Body of pancreas (tissue), 4 donors: ENCODE results near the gene SFXN5. TPM values are rescaled to one million over a fixed set of nuclear protein-coding genes. Genes with fewer than 3 reads are reported as not detected.

Experiments used
- ATAC-seq: fragments of 150-250 bp; one replicate; pipeline ENCODE4 v1.9.1; 2016
- DNase-seq, 4 donors: peaks; one replicate each; pipeline ENCODE4 v3.0.0-alpha.2; 2019
- H3K27ac ChIP-seq, 4 donors: fragments of 200-600 bp; sonication (generic); 1 replicate in 3 of 4; 2 replicates in 1 of 4; pipeline versions ENCODE4 v1.5.1 to v1.6.1; 2016 to 2019; ENCODE audit warnings: mild to moderate bottlenecking in 1 of 4, mixed read lengths in 1 of 4, moderate library complexity in 1 of 4
- H3K27me3 ChIP-seq, 2 donors: fragments of 200-600 bp; sonication (generic); one replicate each; pipeline ENCODE4 v1.6.0; 2016; ENCODE audit warnings: mild to moderate bottlenecking in 1 of 2
- H3K36me3 ChIP-seq, 2 donors: fragments of 200-600 bp; sonication (generic); replicated peaks in 1 of 2; 2 replicates each; pipeline ENCODE4 v1.5.1; 2016; ENCODE audit warnings: low read depth in 2 of 2; ENCODE audit not compliant: insufficient read depth in 1 of 2
- H3K4me1 ChIP-seq: fragments of 200-600 bp; sonication (generic); one replicate; pipeline ENCODE4 v1.6.0; 2016
- H3K4me3 ChIP-seq, 2 donors: fragments of 200-600 bp; sonication (generic); 1 replicate in 1 of 2; 2 replicates in 1 of 2; pipeline ENCODE4 v1.5.1; 2016 to 2019
- H3K9me3 ChIP-seq, 3 donors: fragments of 200-600 bp; sonication (generic); 1 replicate in 2 of 3; 2 replicates in 1 of 3; pipeline ENCODE4 v1.5.1; 2016
- POLR2A ChIP-seq, 3 donors: fragments of 450-650 bp; IDR thresholded peaks; one replicate each; pipeline ENCODE4 v1.6.1; 2016; ENCODE audit warnings: antibody characterized with exemption in 3 of 3, mild to moderate bottlenecking in 2 of 3
- WGBS, 2 donors: methylation state at CpG; one replicate each; pipeline ENCODE4 v1.1.5; 2017; 5-methylcytosine and 5-hydroxymethylcytosine counted together
- intact Hi-C: fragments of 100-400 bp; cut with DNase I; formaldehyde crosslinking; loops from one replicate; pipeline ENCODE4 v1.15.1; 2023
- total RNA-seq, 2 donors: library from RNA; depleted of rRNA; stranded (reverse); fragments of >200 nt; gene quantifications; one replicate each; pipeline ENCODE4 v1.1.0, GENCODE V29; 2016
- TF ChIP-seq, protein P1 (sequence below), 7 experiments: fragments of 450-650 bp in 4 of 7; fragments of 200-600 bp in 3 of 7; sonication (generic) in 3 of 7; IDR thresholded peaks; one replicate each; pipeline ENCODE4 v1.5.1; 2016 to 2019; ENCODE audit warnings: antibody characterized with exemption in 7 of 7

SFXN5 gene
- total RNA-seq, 2 donors from 2014 or later, result 4.3 to 5.4 TPM

DNA sequence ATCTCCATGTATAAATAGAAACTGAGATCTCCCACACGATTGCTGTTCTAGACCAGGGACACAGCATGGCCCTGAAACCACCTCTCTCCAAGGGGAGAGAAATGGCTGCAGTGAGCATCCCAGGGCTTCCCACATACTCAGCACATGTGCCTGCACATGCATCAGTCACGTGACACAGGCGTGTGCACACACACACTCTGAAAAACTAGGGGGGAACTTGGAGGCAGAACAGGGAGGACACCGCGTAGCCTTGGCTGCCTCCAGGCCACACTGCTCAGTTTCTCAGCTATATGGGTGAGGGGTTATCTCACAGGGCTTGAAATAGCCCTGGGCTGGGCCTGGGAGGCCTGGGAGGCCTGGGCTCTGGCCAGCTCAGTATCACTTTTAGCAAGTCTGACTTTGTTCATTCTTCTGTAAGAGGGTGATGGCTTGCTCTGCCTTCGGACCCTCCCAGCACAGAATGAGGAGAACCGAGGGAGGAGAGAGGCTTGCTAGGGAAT is 87.3 kb downstream of the SFXN5 start:
- H3K4me3 ChIP-seq, result no peak overlapping the region
- no peaks in the 10 kb centered on the region for H3K27me3 ChIP-seq
- H3K9me3 ChIP-seq, result no peaks in the 10 kb centered on the region
- ATAC-seq, result peak; percentile 26
- H3K27ac ChIP-seq, result peak overlapping the region in 1 of 4 donors; percentile 18
- 82 to 87% methylated on average over 5 to 7 of the region's 7 CpGs for WGBS, 2 donors
- H3K36me3 ChIP-seq, result no peaks in the 10 kb centered on the region
- TF ChIP-seq POLR2A (IDR thresholded peaks at IDR 0.05), result no peak
- TF ChIP-seq, protein P1, sequence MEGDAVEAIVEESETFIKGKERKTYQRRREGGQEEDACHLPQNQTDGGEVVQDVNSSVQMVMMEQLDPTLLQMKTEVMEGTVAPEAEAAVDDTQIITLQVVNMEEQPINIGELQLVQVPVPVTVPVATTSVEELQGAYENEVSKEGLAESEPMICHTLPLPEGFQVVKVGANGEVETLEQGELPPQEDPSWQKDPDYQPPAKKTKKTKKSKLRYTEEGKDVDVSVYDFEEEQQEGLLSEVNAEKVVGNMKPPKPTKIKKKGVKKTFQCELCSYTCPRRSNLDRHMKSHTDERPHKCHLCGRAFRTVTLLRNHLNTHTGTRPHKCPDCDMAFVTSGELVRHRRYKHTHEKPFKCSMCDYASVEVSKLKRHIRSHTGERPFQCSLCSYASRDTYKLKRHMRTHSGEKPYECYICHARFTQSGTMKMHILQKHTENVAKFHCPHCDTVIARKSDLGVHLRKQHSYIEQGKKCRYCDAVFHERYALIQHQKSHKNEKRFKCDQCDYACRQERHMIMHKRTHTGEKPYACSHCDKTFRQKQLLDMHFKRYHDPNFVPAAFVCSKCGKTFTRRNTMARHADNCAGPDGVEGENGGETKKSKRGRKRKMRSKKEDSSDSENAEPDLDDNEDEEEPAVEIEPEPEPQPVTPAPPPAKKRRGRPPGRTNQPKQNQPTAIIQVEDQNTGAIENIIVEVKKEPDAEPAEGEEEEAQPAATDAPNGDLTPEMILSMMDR (IDR thresholded peaks at IDR 0.05), result no peak
- peak in 1 of 4 donors; percentile 17 for DNase-seq
- H3K4me1 ChIP-seq, result peaks cover 31% of the 10 kb centered on the region
- intact Hi-C loops, result no loop called here

DNA sequence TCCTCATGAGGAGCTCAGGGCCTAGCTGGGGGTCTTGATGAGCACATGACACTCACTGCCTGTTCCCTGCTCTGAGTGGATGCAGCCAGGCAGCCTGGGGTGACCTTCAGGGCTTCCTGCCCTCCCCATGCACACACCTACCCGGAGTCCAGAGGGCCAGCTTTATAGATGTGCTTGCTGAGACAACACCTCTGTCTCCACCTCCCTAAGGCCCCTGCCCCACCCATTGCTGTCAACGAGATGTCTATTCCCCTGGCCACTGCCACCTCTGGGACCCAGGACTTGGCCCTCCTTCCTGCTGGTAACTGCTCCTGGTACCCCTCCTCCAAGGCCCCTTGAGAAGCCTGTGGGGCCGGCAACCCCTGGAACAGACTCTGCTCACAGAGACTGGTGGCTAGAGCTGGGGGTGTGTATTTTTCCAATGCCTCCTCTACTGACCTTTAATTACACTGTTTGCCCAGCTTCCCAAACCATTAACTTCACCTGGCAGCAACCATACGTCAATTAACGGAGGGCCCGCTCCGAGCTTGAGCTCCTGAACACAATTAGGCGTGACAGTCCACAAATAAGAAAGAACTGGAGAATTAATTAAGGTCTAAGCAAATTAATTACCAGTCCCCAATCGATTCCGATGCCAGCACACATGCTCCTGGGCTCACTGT is 87.9 kb downstream of the SFXN5 start:
- Histone ChIP-seq H3K27me3 (no peaks in the 10 kb centered on the region), H3K36me3 (no peaks in the 10 kb centered on the region), H3K4me1 (peaks cover 31% of the 10 kb centered on the region), H3K27ac (peak overlapping the region in 1 of 4 donors; percentile 18), H3K4me3 (no peak overlapping the region), H3K9me3 (no peaks in the 10 kb centered on the region)
- TF ChIP-seq POLR2A (IDR thresholded peaks at IDR 0.05), result no peak
- TF ChIP-seq, protein P1 (IDR thresholded peaks at IDR 0.05), result no peak
- peak; percentile 45 for ATAC-seq
- intact Hi-C loops, result no loop called here
- DNase-seq, result peak in 2 of 4 donors; percentile 27 to 37
- WGBS, 2 donors, result 49 to 55% methylated on average over 10 of the region's 10 CpGs

DNA sequence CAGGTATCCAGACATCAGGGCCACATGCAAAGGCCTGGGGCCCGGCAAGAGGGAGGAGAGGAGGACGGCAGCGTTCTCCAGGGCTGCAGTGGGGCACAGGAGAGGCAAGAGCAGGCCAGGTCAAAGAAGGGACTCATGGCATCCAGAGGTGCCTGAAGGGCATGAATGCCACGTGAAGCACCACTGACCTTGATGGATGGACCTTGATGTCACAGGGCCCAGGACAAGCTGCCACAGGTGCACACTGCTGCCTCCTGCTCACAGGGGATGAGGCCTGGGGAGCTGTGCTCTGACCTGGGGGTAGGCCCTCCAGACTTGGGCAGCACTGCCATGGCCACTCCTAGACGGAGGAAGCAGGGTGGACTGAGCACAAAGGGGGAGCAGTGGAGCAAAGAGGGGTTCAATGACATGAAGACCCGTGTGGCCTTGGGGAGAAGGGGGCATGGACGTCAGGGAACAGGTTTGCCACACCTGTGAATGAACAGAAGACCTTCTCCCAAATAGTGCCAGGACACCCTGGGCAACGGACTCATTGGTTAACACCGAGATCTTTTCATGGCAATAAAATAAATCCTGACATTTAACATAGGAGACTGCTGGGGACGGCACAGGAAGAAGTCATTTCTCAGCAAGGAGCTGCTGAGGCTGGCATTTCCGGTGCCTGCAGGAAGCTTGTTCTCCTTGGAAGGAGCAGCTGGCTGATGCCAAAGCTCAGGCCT is 88.6 kb downstream of the SFXN5 start:
- no peaks in the 10 kb centered on the region for H3K27me3 ChIP-seq

DNA sequence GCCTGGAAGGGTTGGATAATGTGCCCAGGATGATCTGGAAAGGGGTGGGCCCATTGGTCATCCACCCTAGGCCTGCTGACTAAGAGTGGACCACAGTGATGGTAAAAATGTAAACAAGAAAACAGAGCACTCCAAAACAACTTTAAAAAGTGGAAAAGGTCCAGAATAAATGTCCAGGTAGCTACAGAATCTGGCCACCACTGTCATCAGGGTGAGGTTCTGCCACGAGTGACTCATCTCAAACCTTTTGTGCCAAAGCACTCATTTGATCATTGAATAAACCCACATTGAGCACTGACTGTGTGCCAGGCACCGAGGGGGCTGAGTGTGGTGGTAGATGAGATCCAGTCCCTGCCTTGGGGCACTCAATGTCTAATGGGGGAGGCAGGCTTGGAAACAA is 89.3 kb downstream of the SFXN5 start:
- Histone ChIP-seq H3K36me3 (no peaks in the 10 kb centered on the region), H3K4me3 (no peak overlapping the region), H3K27ac (no peak overlapping the region), H3K4me1 (peaks cover 31% of the 10 kb centered on the region), H3K27me3 (no peaks in the 10 kb centered on the region), H3K9me3 (no peaks in the 10 kb centered on the region)
- intact Hi-C loops, result no loop called here
- ATAC-seq, result no peak
- TF ChIP-seq, protein P1 (IDR thresholded peaks at IDR 0.05), result no peak
- TF ChIP-seq POLR2A (IDR thresholded peaks at IDR 0.05), result no peak
- DNase-seq, result no peak
- 73 to 89% methylated on average over 2 of the region's 2 CpGs for WGBS, 2 donors

More for the DNA sequence above, 88.6 kb downstream of the SFXN5 start:
- no peak for ATAC-seq
- intact Hi-C loops, result no loop called here
- Histone ChIP-seq H3K4me3 (no peak overlapping the region), H3K9me3 (no peaks in the 10 kb centered on the region), H3K4me1 (peaks cover 31% of the 10 kb centered on the region), H3K27ac (no peak overlapping the region), H3K36me3 (no peaks in the 10 kb centered on the region)
- TF ChIP-seq, protein P1 (IDR thresholded peaks at IDR 0.05), result no peak
- no peak for TF ChIP-seq POLR2A (IDR thresholded peaks at IDR 0.05)
- 81 to 87% methylated on average over 11 of the region's 11 CpGs for WGBS, 2 donors
- no peak for DNase-seq
